Type B pancreatic cell (in vitro differentiated cells): ENCODE measurements around the gene MUC3A. TPM values are rescaled to one million over a fixed set of nuclear protein-coding genes. Genes with fewer than 3 reads are reported as not detected.

ENCODE experiments used
- DNase-seq: peaks from one replicate; pipeline ENCODE4 v3.0.0; 2021; ENCODE audit warnings: mixed read lengths; ENCODE audit not compliant: unreplicated experiment; ENCODE audit errors: extremely low spot score
- H3K27ac Mint-ChIP-seq: 2 replicates; pipeline ENCODE4 v1.8.0; 2021; ENCODE audit warnings: mild to moderate bottlenecking, mixed read lengths
- H3K27me3 Mint-ChIP-seq: 2 replicates; pipeline ENCODE4 v1.8.0; 2021; ENCODE audit warnings: mixed read lengths
- H3K36me3 Mint-ChIP-seq: 2 replicates; pipeline ENCODE4 v1.8.0; 2021; ENCODE audit warnings: mixed read lengths
- H3K4me1 Mint-ChIP-seq: one replicate; pipeline ENCODE4 v1.8.0; 2021; ENCODE audit warnings: mixed read lengths; ENCODE audit not compliant: unreplicated experiment
- H3K4me3 Mint-ChIP-seq: 2 replicates; pipeline ENCODE4 v1.8.0; 2021; ENCODE audit warnings: mild to moderate bottlenecking, mixed read lengths
- H3K9me3 Mint-ChIP-seq: 2 replicates; pipeline ENCODE4 v1.8.0; 2021; ENCODE audit warnings: mixed read lengths
- CTCF ChIP-seq: fragments of 200-600 bp; sonication (generic); conservative IDR thresholded peaks from 2 replicates; pipeline ENCODE4 v1.5.0; 2021; ENCODE audit warnings: antibody characterized with exemption, mild to moderate bottlenecking
- total RNA-seq: library from RNA; stranded (reverse); gene quantifications from 2 replicates; pipeline ENCODE4 v1.2.1, GENCODE V29; 2021; ENCODE audit warnings: low replicate concordance

MUC3A gene
- total RNA-seq, 1 donor from 2014 or later = 8.2 TPM

GRCh38 chr7:100946111-100946510 is 3.2 kb upstream of the MUC3A start:
- no peaks in the 10 kb centered on the region for H3K9me3 Mint-ChIP-seq
- no peaks in the 10 kb centered on the region for H3K36me3 Mint-ChIP-seq
- no peak overlapping the region for H3K4me3 Mint-ChIP-seq
- TF ChIP-seq CTCF = no peak
- peaks cover 16% of the 10 kb centered on the region for H3K27me3 Mint-ChIP-seq
- no peak overlapping the region for H3K27ac Mint-ChIP-seq
- H3K4me1 Mint-ChIP-seq = peaks cover 4% of the 10 kb centered on the region
- no peak for DNase-seq

DNA sequence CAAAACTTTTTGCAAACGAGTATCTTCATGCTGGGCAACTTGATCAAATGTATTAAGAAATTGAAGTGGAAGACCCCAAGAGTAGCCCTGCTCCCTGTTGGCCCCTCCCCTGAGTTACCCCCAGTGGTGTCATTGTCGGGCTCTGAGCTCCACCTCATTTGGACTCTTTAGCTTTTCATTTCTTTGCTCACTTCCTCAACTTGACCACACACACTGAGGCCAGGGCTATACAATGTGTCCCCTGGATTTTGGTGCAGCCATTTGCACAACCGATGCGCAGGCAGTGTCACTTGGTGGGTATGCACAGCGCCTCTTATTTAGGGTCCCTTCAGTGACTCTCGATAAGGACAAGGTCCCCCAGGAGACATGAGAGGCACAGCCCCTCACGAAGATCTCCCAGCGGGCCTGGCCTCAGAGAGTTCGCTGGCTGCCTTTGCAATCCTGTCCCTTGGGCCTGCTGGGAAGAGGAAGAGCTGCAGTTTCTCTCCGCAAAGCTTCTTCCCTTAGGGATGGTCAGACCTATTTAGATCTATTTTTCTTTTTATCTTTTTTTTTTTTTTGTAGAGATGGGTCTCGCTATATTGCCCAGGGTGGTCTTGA is 2.5 kb upstream of the MUC3A start:
- H3K27me3 Mint-ChIP-seq = peaks cover 16% of the 10 kb centered on the region
- no peak overlapping the region for H3K27ac Mint-ChIP-seq
- H3K4me1 Mint-ChIP-seq = peaks cover 4% of the 10 kb centered on the region
- H3K9me3 Mint-ChIP-seq = no peaks in the 10 kb centered on the region
- no peak overlapping the region for H3K4me3 Mint-ChIP-seq
- H3K36me3 Mint-ChIP-seq = no peaks in the 10 kb centered on the region
- no peak for DNase-seq
- no peak for TF ChIP-seq CTCF

DNA sequence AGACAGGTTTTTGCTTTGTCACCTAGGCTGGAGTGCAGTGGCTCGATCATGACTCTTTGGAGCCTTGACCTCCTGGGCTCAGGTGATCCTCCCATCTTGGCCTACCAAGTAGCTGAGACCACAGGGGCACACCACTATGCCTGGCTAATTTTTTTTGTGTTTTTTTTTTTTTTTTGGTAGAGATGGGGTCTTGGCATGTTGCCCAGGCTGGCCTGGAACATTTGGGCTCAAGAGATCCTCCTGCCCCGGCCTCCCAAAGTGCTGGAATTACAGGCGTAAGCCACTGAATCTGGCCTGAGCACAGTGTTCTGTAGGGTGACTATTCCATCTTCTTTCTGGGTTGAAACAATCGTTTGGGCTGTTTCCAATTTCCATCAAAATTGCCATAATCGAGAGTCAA is 1.5 kb upstream of the MUC3A start:
- no peak for DNase-seq
- Mint-ChIP-seq H3K36me3 (no peaks in the 10 kb centered on the region), H3K4me1 (peaks cover under 1% of the 10 kb centered on the region), H3K9me3 (no peaks in the 10 kb centered on the region), H3K27ac (no peak overlapping the region), H3K27me3 (peaks cover 16% of the 10 kb centered on the region), H3K4me3 (no peak overlapping the region)
- no peak for TF ChIP-seq CTCF

DNA sequence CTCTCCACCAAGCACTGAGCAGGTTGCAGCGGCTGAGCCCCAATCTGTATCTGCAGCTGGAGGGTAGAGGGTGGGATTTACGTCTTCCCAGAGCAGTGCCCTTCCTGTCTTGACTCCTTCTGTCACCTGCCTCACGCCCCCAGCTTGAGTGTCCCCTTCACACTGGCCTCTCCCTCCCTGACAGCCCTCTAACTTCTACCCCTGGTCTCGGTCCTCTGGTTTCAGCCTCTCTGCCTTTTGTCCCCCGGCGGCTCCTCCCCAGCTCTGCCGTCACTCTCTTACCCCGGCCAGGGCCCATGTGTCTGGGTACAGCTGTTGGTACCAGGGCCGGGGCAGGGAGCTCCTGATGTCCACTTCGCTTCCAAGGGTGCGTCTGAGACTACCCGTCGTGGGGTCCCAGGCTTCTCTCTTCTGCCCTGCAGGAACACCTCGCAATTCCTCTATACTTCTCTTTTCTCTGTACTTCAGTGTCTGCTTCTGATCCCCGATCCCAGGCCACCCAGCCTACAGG is 654 bp downstream of the MUC3A start:
- H3K4me3 Mint-ChIP-seq = peak overlapping the region; percentile 11
- TF ChIP-seq CTCF = no peak
- H3K36me3 Mint-ChIP-seq = no peaks in the 10 kb centered on the region
- H3K27me3 Mint-ChIP-seq = peaks cover 16% of the 10 kb centered on the region
- H3K9me3 Mint-ChIP-seq = no peaks in the 10 kb centered on the region
- H3K4me1 Mint-ChIP-seq = no peaks in the 10 kb centered on the region
- no peak for DNase-seq
- no peak overlapping the region for H3K27ac Mint-ChIP-seq

DNA sequence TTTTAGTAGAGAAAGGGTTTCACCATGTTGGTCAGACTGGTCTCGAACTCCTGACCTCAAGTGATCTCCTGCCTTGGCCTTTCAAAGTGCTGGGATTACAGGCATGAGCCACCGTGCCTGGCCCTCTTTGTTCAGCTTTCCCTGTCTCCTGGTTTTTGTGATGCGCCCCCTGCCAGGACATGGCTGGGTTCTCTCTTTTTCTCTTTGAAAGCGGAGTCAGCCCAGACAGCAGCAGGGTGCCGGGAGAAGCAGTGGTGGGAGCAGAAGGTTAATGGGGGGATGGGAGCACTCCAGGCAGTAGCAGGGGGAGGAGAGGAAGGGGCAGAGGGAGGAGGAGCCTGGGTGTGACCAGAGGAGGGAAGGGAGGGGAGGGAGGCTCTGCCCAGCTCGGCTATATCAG is 1.8 kb downstream of the MUC3A start:
- no peak for DNase-seq
- no peak for TF ChIP-seq CTCF
- H3K4me3 Mint-ChIP-seq = no peak overlapping the region
- H3K4me1 Mint-ChIP-seq = no peaks in the 10 kb centered on the region
- H3K27ac Mint-ChIP-seq = no peak overlapping the region
- no peaks in the 10 kb centered on the region for H3K36me3 Mint-ChIP-seq
- peaks cover 12% of the 10 kb centered on the region for H3K27me3 Mint-ChIP-seq
- no peaks in the 10 kb centered on the region for H3K9me3 Mint-ChIP-seq
